Lung (tissue), 12 donors: Measurements from ENCODE around the gene DIRAS2. TPM values are rescaled to one million over a fixed set of nuclear protein-coding genes. Genes with fewer than 3 reads are reported as not detected.

ENCODE experiments used
- ATAC-seq: fragments of 200-7000 bp; cut with Tn5 transposase; one replicate; pipeline ENCODE4 v1.9.1; 2020; ENCODE audit warnings: moderate number of reproducible peaks; ENCODE audit not compliant: insufficient read depth, low FRiP score
- DNase-seq, 3 donors: peaks; one replicate each; pipeline ENCODE4 v3.0.0-alpha.2; 2013 to 2017
- H3K27ac ChIP-seq, 2 donors: one replicate each; pipeline ENCODE4 v1.5.1; 2013; ENCODE audit warnings: mild to moderate bottlenecking in 2 of 2, moderate library complexity in 2 of 2, control low read depth in 1 of 2, inconsistent platforms in 1 of 2, low read depth in 1 of 2, low read length in 1 of 2
- H3K27me3 ChIP-seq, 3 donors: one replicate each; pipeline ENCODE4 v1.5.1; 2013; ENCODE audit warnings: low read length in 2 of 3; ENCODE audit not compliant: control insufficient read depth in 3 of 3, insufficient read depth in 3 of 3
- H3K36me3 ChIP-seq, 4 donors: one replicate each; pipeline ENCODE4 v1.5.1; 2013; ENCODE audit warnings: low read length in 4 of 4, mild to moderate bottlenecking in 1 of 4, moderate library complexity in 1 of 4; ENCODE audit not compliant: control insufficient read depth in 4 of 4, insufficient read depth in 4 of 4
- H3K4me1 ChIP-seq, 5 donors: one replicate each; pipeline ENCODE4 v1.5.1; 2013; ENCODE audit warnings: low read length in 5 of 5, mild to moderate bottlenecking in 2 of 5, moderate library complexity in 1 of 5; ENCODE audit not compliant: control insufficient read depth in 5 of 5, insufficient read depth in 5 of 5
- H3K4me3 ChIP-seq: one replicate; pipeline ENCODE4 v1.5.1; 2013; ENCODE audit warnings: mild to moderate bottlenecking, control low read depth, moderate library complexity
- H3K9ac ChIP-seq, 2 donors: one replicate each; pipeline ENCODE4 v1.5.1; 2013; ENCODE audit warnings: low read length in 2 of 2, control low read depth in 1 of 2; ENCODE audit not compliant: insufficient read depth in 1 of 2
- H3K9me3 ChIP-seq, 4 donors: one replicate each; pipeline ENCODE4 v1.5.1; 2013; ENCODE audit warnings: low read length in 3 of 4, mild to moderate bottlenecking in 1 of 4, moderate library complexity in 1 of 4; ENCODE audit not compliant: control insufficient read depth in 4 of 4, insufficient read depth in 3 of 4
- WGBS, 2 donors: extraction: QIAGEN DNeasy Blood & Tissue Kit; methylation state at CpG; one replicate each; pipeline ENCODE4 v1.1.7; 2013; 5-methylcytosine and 5-hydroxymethylcytosine counted together
- polyA plus RNA-seq, 2 donors: library from polyadenylated mRNA; stranded (reverse); fragments of 200-250 nt; gene quantifications; one replicate each; pipeline ENCODE4 v1.2.1, GENCODE V29; 2013
- total RNA-seq, 2 donors: library from RNA; depleted of rRNA in 1 of 2; stranded (reverse); fragments of >200 nt in 1 of 2; gene quantifications; one replicate each; pipeline ENCODE4 v1.2.1, GENCODE V29; 2014 to 2021
- TF ChIP-seq, protein P1 (sequence below): IDR thresholded peaks from 2 replicates; pipeline ENCODE4 v1.5.1; 2012; ENCODE audit warnings: mild to moderate bottlenecking; ENCODE audit errors: control extremely low read depth, extremely low read depth
- donor health status: control.
- donor health status: control.
- donor health status: Bipolar disorder and iron deficiency.
- donor health status: healthy.
- donor health status: DM: yes; HTN: yes; CAD: no.

Gene DIRAS2
- total and polyA plus RNA-seq, 4 donors = 0.02 to 0.61 (median 0.20) TPM

- ATAC-seq = no peak
- DNase-seq = no peak
Observed at GRCh38 chr9:90680534-90680933, 37.9 kb upstream of the DIRAS2 start.

DNA sequence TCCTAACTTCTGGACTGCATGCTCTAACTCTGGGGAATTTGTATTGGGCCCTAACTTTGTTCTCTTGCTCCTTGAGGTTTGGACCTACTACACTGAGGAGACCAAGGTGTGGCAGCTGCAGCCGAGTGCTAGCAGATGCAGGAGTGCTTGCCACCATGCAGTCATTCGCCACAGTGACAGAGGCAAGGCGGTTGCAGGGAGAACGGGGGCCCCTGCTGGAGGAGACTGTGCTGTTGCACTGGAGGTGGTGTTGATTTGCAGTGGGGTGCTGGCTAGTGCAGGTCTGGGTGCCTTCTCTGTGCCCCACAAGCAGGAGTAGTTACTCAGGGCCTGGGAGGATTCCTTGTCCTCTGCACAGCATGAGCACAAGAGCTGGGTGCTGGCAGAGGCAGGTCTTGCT, 22.4 kb upstream of the DIRAS2 start:
- 75 to 81% methylated on average over 4 of the region's 4 CpGs for WGBS, 2 donors
- H3K27ac ChIP-seq = no peak overlapping the region
- no peak overlapping the region for H3K9ac ChIP-seq
- H3K4me1 ChIP-seq = no peaks in the 10 kb centered on the region
- no peaks in the 10 kb centered on the region for H3K36me3 ChIP-seq
- ATAC-seq (no peak), DNase-seq (no peak)
- TF ChIP-seq, protein P1, sequence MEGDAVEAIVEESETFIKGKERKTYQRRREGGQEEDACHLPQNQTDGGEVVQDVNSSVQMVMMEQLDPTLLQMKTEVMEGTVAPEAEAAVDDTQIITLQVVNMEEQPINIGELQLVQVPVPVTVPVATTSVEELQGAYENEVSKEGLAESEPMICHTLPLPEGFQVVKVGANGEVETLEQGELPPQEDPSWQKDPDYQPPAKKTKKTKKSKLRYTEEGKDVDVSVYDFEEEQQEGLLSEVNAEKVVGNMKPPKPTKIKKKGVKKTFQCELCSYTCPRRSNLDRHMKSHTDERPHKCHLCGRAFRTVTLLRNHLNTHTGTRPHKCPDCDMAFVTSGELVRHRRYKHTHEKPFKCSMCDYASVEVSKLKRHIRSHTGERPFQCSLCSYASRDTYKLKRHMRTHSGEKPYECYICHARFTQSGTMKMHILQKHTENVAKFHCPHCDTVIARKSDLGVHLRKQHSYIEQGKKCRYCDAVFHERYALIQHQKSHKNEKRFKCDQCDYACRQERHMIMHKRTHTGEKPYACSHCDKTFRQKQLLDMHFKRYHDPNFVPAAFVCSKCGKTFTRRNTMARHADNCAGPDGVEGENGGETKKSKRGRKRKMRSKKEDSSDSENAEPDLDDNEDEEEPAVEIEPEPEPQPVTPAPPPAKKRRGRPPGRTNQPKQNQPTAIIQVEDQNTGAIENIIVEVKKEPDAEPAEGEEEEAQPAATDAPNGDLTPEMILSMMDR = no peak
- H3K27me3 ChIP-seq = no peaks in the 10 kb centered on the region
- H3K4me3 ChIP-seq = no peak overlapping the region
- peaks cover 0 to 4% (median 1%) of the 10 kb centered on the region in 4 donors for H3K9me3 ChIP-seq

More at GRCh38 chr9:90680534-90680933, 37.9 kb upstream of the DIRAS2 start:
- H3K4me3 ChIP-seq = no peak overlapping the region
- no peaks in the 10 kb centered on the region for H3K36me3 ChIP-seq
- no peaks in the 10 kb centered on the region for H3K4me1 ChIP-seq
- 73 to 87% methylated on average over 6 of the region's 6 CpGs for WGBS, 2 donors
- H3K9ac ChIP-seq = no peak overlapping the region
- H3K9me3 ChIP-seq = no peaks in the 10 kb centered on the region
- H3K27me3 ChIP-seq = no peaks in the 10 kb centered on the region
- H3K27ac ChIP-seq = no peak overlapping the region
- TF ChIP-seq, protein P1 = no peak

- Histone ChIP-seq H3K27me3 (peaks cover 0 to 2% (median 0%) of the 10 kb centered on the region in 3 donors), H3K9me3 (peaks cover 0 to 3% (median 0%) of the 10 kb centered on the region in 4 donors), H3K9ac (no peak overlapping the region), H3K36me3 (no peaks in the 10 kb centered on the region), H3K27ac (no peak overlapping the region), H3K4me3 (no peak overlapping the region), H3K4me1 (no peaks in the 10 kb centered on the region)
- DNase-seq = no peak
- ATAC-seq = no peak
- TF ChIP-seq, protein P1 = no peak
- WGBS, 2 donors = 67 to 84% methylated on average over 3 of the region's 3 CpGs
Observed at GRCh38 chr9:90659650-90660364, 17.2 kb upstream of the DIRAS2 start.
